ENCODE results near the gene TNNC2.

DNA sequence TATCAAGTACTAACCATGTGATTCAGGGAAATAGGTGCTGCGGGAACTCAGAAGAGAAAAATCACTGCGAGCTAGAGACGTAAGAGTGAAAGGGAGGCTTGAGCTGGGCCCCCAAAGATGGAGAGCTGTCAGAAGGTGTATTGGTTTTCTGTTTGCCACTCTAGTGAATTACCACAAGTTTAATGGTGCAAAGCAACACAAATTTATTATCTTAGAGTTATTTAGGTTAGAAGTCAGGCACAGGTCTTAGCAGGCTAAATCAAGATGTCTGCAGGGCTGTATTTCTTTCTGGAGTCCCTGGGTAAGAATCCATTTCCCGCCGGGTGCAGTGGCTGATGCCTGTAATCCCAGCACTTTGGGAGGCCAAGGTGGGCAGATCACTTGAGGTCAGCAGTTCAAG is 32.8 kb upstream of the TNNC2 start:
- TF ChIP-seq EP300 (IDR thresholded peaks at IDR 0.05) (no peak), POLR2A (IDR thresholded peaks at IDR 0.05) (no peak)
- TF ChIP-seq, protein P1, sequence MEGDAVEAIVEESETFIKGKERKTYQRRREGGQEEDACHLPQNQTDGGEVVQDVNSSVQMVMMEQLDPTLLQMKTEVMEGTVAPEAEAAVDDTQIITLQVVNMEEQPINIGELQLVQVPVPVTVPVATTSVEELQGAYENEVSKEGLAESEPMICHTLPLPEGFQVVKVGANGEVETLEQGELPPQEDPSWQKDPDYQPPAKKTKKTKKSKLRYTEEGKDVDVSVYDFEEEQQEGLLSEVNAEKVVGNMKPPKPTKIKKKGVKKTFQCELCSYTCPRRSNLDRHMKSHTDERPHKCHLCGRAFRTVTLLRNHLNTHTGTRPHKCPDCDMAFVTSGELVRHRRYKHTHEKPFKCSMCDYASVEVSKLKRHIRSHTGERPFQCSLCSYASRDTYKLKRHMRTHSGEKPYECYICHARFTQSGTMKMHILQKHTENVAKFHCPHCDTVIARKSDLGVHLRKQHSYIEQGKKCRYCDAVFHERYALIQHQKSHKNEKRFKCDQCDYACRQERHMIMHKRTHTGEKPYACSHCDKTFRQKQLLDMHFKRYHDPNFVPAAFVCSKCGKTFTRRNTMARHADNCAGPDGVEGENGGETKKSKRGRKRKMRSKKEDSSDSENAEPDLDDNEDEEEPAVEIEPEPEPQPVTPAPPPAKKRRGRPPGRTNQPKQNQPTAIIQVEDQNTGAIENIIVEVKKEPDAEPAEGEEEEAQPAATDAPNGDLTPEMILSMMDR (IDR thresholded peaks at IDR 0.05): no peak
